ENCODE data around the gene PIP4K2A.

The PIP4K2A gene

GRCh38 chr10:22618078-22618785 is 96.1 kb downstream of the PIP4K2A start:
- DNase-seq (ENCODE audit: low read depth), result no peak

GRCh38 chr10:22617516-22617915 is 96.9 kb downstream of the PIP4K2A start:
- no peak for DNase-seq (ENCODE audit: low read depth)

GRCh38 chr10:22617051-22617450 is 97.3 kb downstream of the PIP4K2A start:
- DNase-seq (ENCODE audit: low read depth), result no peak

- no peak for DNase-seq (ENCODE audit: low read depth)
Observed at GRCh38 chr10:22615819-22616499, 98.4 kb downstream of the PIP4K2A start.

- DNase-seq (ENCODE audit: low read depth), result no peak
Observed at GRCh38 chr10:22615101-22615500, 99.3 kb downstream of the PIP4K2A start.

GRCh38 chr10:22613011-22613410 is 101.4 kb downstream of the PIP4K2A start:
- no peak for DNase-seq (ENCODE audit: low read depth)

- DNase-seq (ENCODE audit: low read depth), result no peak
Observed at GRCh38 chr10:22612318-22612717, 102.1 kb downstream of the PIP4K2A start.

- DNase-seq (ENCODE audit: low read depth), result peak; percentile 44
Observed at GRCh38 chr10:22611425-22612115, 102.8 kb downstream of the PIP4K2A start.

- no peak for DNase-seq (ENCODE audit: low read depth)
Observed at GRCh38 chr10:22610610-22611009, 103.8 kb downstream of the PIP4K2A start.

- no peak for DNase-seq (ENCODE audit: low read depth)
Observed at GRCh38 chr10:22609719-22610465, 104.5 kb downstream of the PIP4K2A start.

- no peak for DNase-seq (ENCODE audit: low read depth)
Observed at GRCh38 chr10:22609251-22609650, 105.1 kb downstream of the PIP4K2A start.

- no peak for DNase-seq (ENCODE audit: low read depth)
Observed at GRCh38 chr10:22607261-22607660, 107.1 kb downstream of the PIP4K2A start.

- DNase-seq (ENCODE audit: low read depth), result no peak
Observed at GRCh38 chr10:22606164-22606614, 108.2 kb downstream of the PIP4K2A start.

- no peak for DNase-seq (ENCODE audit: low read depth)
Observed at GRCh38 chr10:22605168-22605567, 109.2 kb downstream of the PIP4K2A start.

GRCh38 chr10:22604344-22605126 is 109.8 kb downstream of the PIP4K2A start:
- no peak for DNase-seq (ENCODE audit: low read depth)

- DNase-seq (ENCODE audit: low read depth), result no peak
Observed at GRCh38 chr10:22603581-22603980, 110.8 kb downstream of the PIP4K2A start.

- DNase-seq (ENCODE audit: low read depth), result no peak
Observed at GRCh38 chr10:22601618-22602017, 112.8 kb downstream of the PIP4K2A start.

GRCh38 chr10:22599636-22600228 is 114.6 kb downstream of the PIP4K2A start:
- DNase-seq (ENCODE audit: low read depth), result no peak

- no peak for DNase-seq (ENCODE audit: low read depth)
Observed at GRCh38 chr10:22599048-22599561, 115.3 kb downstream of the PIP4K2A start.

GRCh38 chr10:22598478-22598877 is 115.9 kb downstream of the PIP4K2A start:
- DNase-seq (ENCODE audit: low read depth), result no peak

- no peak for DNase-seq (ENCODE audit: low read depth)
Observed at GRCh38 chr10:22597138-22597537, 117.2 kb downstream of the PIP4K2A start.
